HepG2 (cell line): Measurements from ENCODE around the gene SMAD3. TPM values are rescaled to one million over a fixed set of nuclear protein-coding genes. Genes with fewer than 3 reads are reported as not detected.

Experiments
- ATAC-seq: fragments of 200-7000 bp; cut with Tn5 transposase; 3 replicates; pipeline ENCODE4 v1.9.1; 2020; ENCODE audit warnings: mild to moderate bottlenecking, moderate library complexity
- BruUV-seq: library from RNA; stranded (reverse); fragments of 400-500 nt; replicated peaks from 2 replicates; lab custom pipeline; 2021; lab: Mats Ljungman, UMichigan
- CTCF ChIA-PET: fragments of 300-600 bp; formaldehyde crosslinking; extraction: SDS; loops from one replicate; lab custom pipeline; 2021; ENCODE audit warnings: low total read pairs, inconsistent platforms, low intra/inter-chr PET ratio; lab: Yijun Ruan, JAX
- POLR2A ChIA-PET: fragments of 350-600 bp; sonication (Branson Sonifier 250); formaldehyde crosslinking; loops from one replicate; lab custom pipeline; 2020; ENCODE audit warnings: antibody characterized with exemption, inconsistent platforms; lab: Yijun Ruan, JAX
- DNase-seq: peaks from one replicate; pipeline ENCODE4 v3.0.0-alpha.2; 2015; ENCODE audit warnings: low spot score
- FAIRE-seq: peaks from 3 replicates; lab custom pipeline; 2011; peaks lifted over from hg19 to GRCh38; lab: Jason Lieb, UNC
- H2AFZ ChIP-seq: one replicate; pipeline ENCODE4 v1.6.1; 2011; ENCODE audit warnings: low read length, inconsistent platforms
- H3K27ac ChIP-seq: fragments of 300-600 bp; 3 replicates; pipeline ENCODE4 v1.8.0; 2011; ENCODE audit warnings: mixed run types, mild to moderate bottlenecking, mixed read lengths, low read length, inconsistent platforms; ENCODE audit not compliant: insufficient read depth; ENCODE audit errors: extremely low read length
- H3K27me3 ChIP-seq, 2 experiments: fragments of 200-600 bp in 1 of 2; 2 replicates in 1 of 2; 3 replicates in 1 of 2; pipeline versions ENCODE4 v1.6.0 to v1.8.0; 2011; ENCODE audit warnings: low read length in 2 of 2, mild to moderate bottlenecking in 2 of 2, moderate library complexity in 2 of 2, inconsistent platforms in 1 of 2; ENCODE audit not compliant: insufficient read depth in 2 of 2, control insufficient read depth in 1 of 2
- H3K36me3 ChIP-seq, 2 experiments: fragments of 200-600 bp in 1 of 2; replicated peaks in 1 of 2; 2 replicates in 1 of 2; 3 replicates in 1 of 2; pipeline versions ENCODE4 v1.5.1 to v1.8.0; 2011; ENCODE audit warnings: low read length in 2 of 2, inconsistent platforms in 1 of 2; ENCODE audit not compliant: insufficient read depth in 2 of 2, control insufficient read depth in 1 of 2
- H3K4me1 ChIP-seq: 2 replicates; pipeline ENCODE4 v1.5.1; 2012; ENCODE audit warnings: low read length, inconsistent platforms; ENCODE audit not compliant: insufficient read depth
- H3K4me2 ChIP-seq: 2 replicates; pipeline ENCODE4 v1.6.0; 2011; ENCODE audit warnings: low read depth, low read length, inconsistent platforms
- H3K4me3 ChIP-seq, 3 experiments: fragments of 200-600 bp in 1 of 3; sonication (generic), shearing (Covaris generic) in 1 of 3; replicated peaks in 1 of 3; 2 replicates each; pipeline ENCODE4 v1.5.1; 2011 to 2016; ENCODE audit warnings: low read length in 3 of 3, inconsistent platforms in 2 of 3, low read depth in 2 of 3, mild to moderate bottlenecking in 2 of 3, control low read depth in 1 of 3, mixed read lengths in 1 of 3; ENCODE audit not compliant: insufficient read depth in 1 of 3
- H3K79me2 ChIP-seq: one replicate; pipeline ENCODE4 v1.6.1; 2011; ENCODE audit warnings: low read length, inconsistent platforms; ENCODE audit not compliant: insufficient read depth
- H3K9ac ChIP-seq: 2 replicates; pipeline ENCODE4 v1.6.0; 2011; ENCODE audit warnings: mild to moderate bottlenecking, low read depth, low read length, inconsistent platforms; ENCODE audit not compliant: insufficient read depth
- H3K9me3 ChIP-seq: 2 replicates; pipeline ENCODE4 v1.5.1; 2012; ENCODE audit warnings: mild to moderate bottlenecking, low read length
- H4K20me1 ChIP-seq: 2 replicates; pipeline ENCODE4 v1.6.0; 2011; ENCODE audit warnings: inconsistent platforms, mild to moderate bottlenecking, low read length, moderate library complexity; ENCODE audit not compliant: insufficient read depth
- CBX1 ChIP-seq: IDR thresholded peaks from one replicate; pipeline ENCODE4 v1.6.1; 2016; ENCODE audit warnings: antibody characterized with exemption, low read depth
- RAD21 ChIP-seq: fragments of 450-650 bp; formaldehyde crosslinking; IDR thresholded peaks from 2 replicates; pipeline ENCODE4 v1.5.0; 2020; ENCODE audit warnings: mild to moderate bottlenecking
- SRSF4 ChIP-seq: fragments of 200-400 bp; formaldehyde crosslinking; IDR thresholded peaks from one replicate; pipeline ENCODE4 v1.6.1; 2018; ENCODE audit warnings: mild to moderate bottlenecking, low read depth, low read length, moderate library complexity; ENCODE audit not compliant: poor library complexity, severe bottlenecking
- SRY ChIP-seq: sonication (generic); formaldehyde crosslinking; IDR thresholded peaks from 2 replicates; pipeline ENCODE4 v1.8.0; 2022; ENCODE audit warnings: mild to moderate bottlenecking, missing genetic modification reagents
- TMF1 ChIP-seq: sonication (generic); formaldehyde crosslinking; IDR thresholded peaks from 2 replicates; pipeline ENCODE4 v1.8.1; 2022; ENCODE audit warnings: low read depth, missing genetic modification reagents
- ZFY ChIP-seq: sonication (generic); formaldehyde crosslinking; IDR thresholded peaks from 2 replicates; pipeline ENCODE4 v1.4.0; 2020; ENCODE audit warnings: missing genetic modification reagents
- ZFYVE20 ChIP-seq: sonication (generic); formaldehyde crosslinking; IDR thresholded peaks from 2 replicates; pipeline ENCODE4 v1.8.0; 2023; ENCODE audit warnings: low read depth, mild to moderate bottlenecking, moderate library complexity, missing genetic modification reagents, borderline replicate concordance
- ZMYM3 ChIP-seq: sonication (generic); formaldehyde crosslinking; IDR thresholded peaks from 2 replicates; pipeline ENCODE4 v1.5.1; 2020; ENCODE audit warnings: mild to moderate bottlenecking, missing genetic modification reagents
- ZNF317 ChIP-seq: sonication (generic); formaldehyde crosslinking; IDR thresholded peaks from 2 replicates; pipeline ENCODE4 v1.5.0; 2020; ENCODE audit warnings: mild to moderate bottlenecking, missing genetic modification reagents
- ZNF510 ChIP-seq: sonication (generic); formaldehyde crosslinking; IDR thresholded peaks from 2 replicates; pipeline ENCODE4 v1.4.0; 2020; ENCODE audit warnings: low read depth, mild to moderate bottlenecking, missing genetic modification reagents
- ZNF556 ChIP-seq: sonication (generic); formaldehyde crosslinking; IDR thresholded peaks from 2 replicates; pipeline ENCODE4 v1.4.0; 2020; ENCODE audit warnings: mild to moderate bottlenecking, missing genetic modification reagents, borderline replicate concordance
- ZNF616 ChIP-seq: sonication (generic); formaldehyde crosslinking; IDR thresholded peaks from 2 replicates; pipeline ENCODE4 v1.5.0; 2020; ENCODE audit warnings: low read depth, mild to moderate bottlenecking, missing genetic modification reagents
- ZNF879 ChIP-seq: sonication (generic); formaldehyde crosslinking; IDR thresholded peaks from 2 replicates; pipeline ENCODE4 v1.8.1; 2023; ENCODE audit warnings: missing genetic modification reagents
- WGBS: methylation state at CpG from one replicate; pipeline ENCODE4 v1.1.6; 2017; ENCODE audit warnings: low lambda C conversion rate; 5-methylcytosine and 5-hydroxymethylcytosine counted together
- in situ Hi-C: cut with HindIII; loops from 2 replicates; pipeline ENCODE4 v1.10.0; 2017; ENCODE audit warnings: low pct_unique_long_range_greater_than_20kb; ENCODE audit not compliant: extremely low pct_ligation_motif_present
- intact Hi-C: fragments of 100-400 bp; cut with micrococcal nuclease; formaldehyde crosslinking; loops from one replicate; pipeline ENCODE4 v1.10.0; 2022; ENCODE audit not compliant: unreplicated experiment
- polyA plus RNA-seq, 8 experiments: library from polyadenylated mRNA; depleted of rRNA in 3 of 8; stranded (reverse) in 7 of 8; unstranded in 1 of 8; fragments of >200 nt; fragmentation: Illumina TruSeq in 4 of 8; extraction: Trizol in 4 of 8; gene quantifications; 2 replicates each; pipeline versions ENCODE4 v1.2.1 to v1.2.3, GENCODE V29; 2011 to 2016; ENCODE audit warnings: low read depth in 4 of 8, missing spikeins in 1 of 8, mixed read lengths in 1 of 8; ENCODE audit not compliant: insufficient read depth in 1 of 8
- total RNA-seq, 5 experiments: library from RNA; depleted of rRNA; stranded (reverse); fragments of >200 nt; fragmentation: Illumina TruSeq; extraction: Trizol; gene quantifications; 2 replicates each; pipeline ENCODE4 v1.2.3, GENCODE V29; 2016; ENCODE audit warnings: low read depth in 1 of 5
- TF ChIP-seq, protein P1 (sequence below): sonication (generic); formaldehyde crosslinking; IDR thresholded peaks from 2 replicates; pipeline ENCODE4 v1.8.1; 2023; ENCODE audit warnings: missing genetic modification reagents, inconsistent platforms, borderline replicate concordance
- TF ChIP-seq, protein P2 (sequence below): IDR thresholded peaks from 2 replicates; pipeline ENCODE4 v1.6.1; 2012; ENCODE audit warnings: inconsistent platforms

The SMAD3 gene
- total and polyA plus RNA-seq, 2 of the 13 experiments (the other 11 are each of a cell fraction or from before 2014, with no cell fraction given) = 8.6 to 56.3 TPM

- TF ChIP-seq, protein P1, sequence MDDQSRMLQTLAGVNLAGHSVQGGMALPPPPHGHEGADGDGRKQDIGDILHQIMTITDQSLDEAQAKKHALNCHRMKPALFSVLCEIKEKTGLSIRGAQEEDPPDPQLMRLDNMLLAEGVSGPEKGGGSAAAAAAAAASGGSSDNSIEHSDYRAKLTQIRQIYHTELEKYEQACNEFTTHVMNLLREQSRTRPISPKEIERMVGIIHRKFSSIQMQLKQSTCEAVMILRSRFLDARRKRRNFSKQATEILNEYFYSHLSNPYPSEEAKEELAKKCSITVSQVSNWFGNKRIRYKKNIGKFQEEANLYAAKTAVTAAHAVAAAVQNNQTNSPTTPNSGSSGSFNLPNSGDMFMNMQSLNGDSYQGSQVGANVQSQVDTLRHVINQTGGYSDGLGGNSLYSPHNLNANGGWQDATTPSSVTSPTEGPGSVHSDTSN (CRISPR knock-in tag) = no peak
- TF ChIP-seq ZNF510 (CRISPR knock-in tag) (no peak), ZNF317 (peak; percentile 89)
- TF ChIP-seq, all 625 proteins: peak for 9
These were observed 61.9 kb downstream of the SMAD3 start (continued) for GRCh38 chr15:67127331-67127664.

- no peak overlapping the region for H3K27ac ChIP-seq
- H3K4me2 ChIP-seq = no peak overlapping the region
- POLR2A ChIA-PET = no interaction called here
- FAIRE-seq (no peak), DNase-seq (no peak), ATAC-seq (no peak)
- H3K27me3 ChIP-seq = no peaks in the 10 kb centered on the region
- 96% methylated on average over 4 of the region's 4 CpGs for WGBS
- intact Hi-C loops = no loop called here
- peaks cover 11 to 26% of the 10 kb centered on the region in 2 experiments; a peak in 4 of 5 replicates for H3K36me3 ChIP-seq
- H3K9me3 ChIP-seq = no peaks in the 10 kb centered on the region
- H3K9ac ChIP-seq = no peak overlapping the region
- peaks cover 72% of the 10 kb centered on the region for H3K79me2 ChIP-seq
- peaks cover 96% of the 10 kb centered on the region for H4K20me1 ChIP-seq
- H3K4me1 ChIP-seq = peaks cover 62% of the 10 kb centered on the region
- no peak overlapping the region for H3K4me3 ChIP-seq
- H2AFZ ChIP-seq = no peak overlapping the region
- in situ Hi-C loops = no loop called here
- no peak for TF ChIP-seq ZFY (CRISPR knock-in tag)
- TF ChIP-seq ZMYM3 (CRISPR knock-in tag) = no peak
- no peak for TF ChIP-seq CBX1
- no peak for TF ChIP-seq SRSF4
- no peak for TF ChIP-seq ZFYVE20 (CRISPR knock-in tag)
- no peak for TF ChIP-seq RAD21 (CRISPR knock-in tag)
- TF ChIP-seq ZNF556 (CRISPR knock-in tag) = no peak
- no peak for TF ChIP-seq ZNF879 (CRISPR knock-in tag)
- no peak for TF ChIP-seq TMF1 (CRISPR knock-in tag)
- no peak for TF ChIP-seq ZNF616 (CRISPR knock-in tag)
- no peak for TF ChIP-seq SRY (CRISPR knock-in tag)
- TF ChIP-seq, protein P2, sequence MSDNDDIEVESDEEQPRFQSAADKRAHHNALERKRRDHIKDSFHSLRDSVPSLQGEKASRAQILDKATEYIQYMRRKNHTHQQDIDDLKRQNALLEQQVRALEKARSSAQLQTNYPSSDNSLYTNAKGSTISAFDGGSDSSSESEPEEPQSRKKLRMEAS = no peak
- no TSS peak for BruUV-seq
- CTCF ChIA-PET = no interaction called here
These were observed 62.6 kb downstream of the SMAD3 start for GRCh38 chr15:67127965-67128364.
